GM19452 (cell line): Measurements from ENCODE around the gene CASKIN1.
A peak's percentile ranks its signal among the peaks of the same experiment; 100 is the strongest.

ENCODE experiments used
- ATAC-seq: cut with Tn5 transposase; IDR thresholded peaks from one replicate; pipeline ENCODE4 v1.9.1; 2021; ENCODE audit not compliant: unreplicated experiment

Gene CASKIN1

DNA sequence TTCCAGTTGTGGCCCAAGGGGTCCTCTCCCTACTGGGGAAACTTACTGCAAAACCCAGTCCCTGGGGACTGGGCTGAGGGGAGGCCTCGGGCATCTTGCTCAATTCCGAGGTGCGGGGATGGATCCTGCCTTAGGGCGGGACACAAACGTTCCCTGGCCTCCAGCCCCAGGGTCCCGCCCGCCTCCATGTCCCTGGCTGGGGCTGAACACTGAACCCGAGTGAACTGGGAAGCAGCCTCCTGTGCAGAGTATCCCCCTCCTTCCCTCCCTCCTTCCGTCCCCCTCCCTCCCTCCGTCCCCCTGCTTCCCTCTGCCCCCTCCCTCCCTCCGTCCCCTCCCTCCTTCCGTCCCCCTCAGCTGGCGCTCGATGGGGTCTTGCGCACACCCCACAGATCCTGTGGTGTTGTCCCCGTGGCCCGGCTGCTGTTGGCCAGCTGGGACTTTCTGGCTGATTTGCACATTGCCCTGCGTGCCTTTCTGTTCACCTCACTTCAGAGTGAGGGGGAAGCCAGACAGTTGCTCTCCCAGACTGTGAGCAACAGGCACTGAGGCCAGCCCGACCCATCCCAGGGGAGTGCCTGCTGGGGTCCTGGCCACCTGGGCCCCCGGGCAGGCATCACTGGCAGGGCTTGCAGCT lies 35.4 kb downstream of the CASKIN1 start:
- ATAC-seq: no peak

GRCh38 chr16:2159175-2159838 lies 37.1 kb downstream of the CASKIN1 start:
- no peak for ATAC-seq

DNA sequence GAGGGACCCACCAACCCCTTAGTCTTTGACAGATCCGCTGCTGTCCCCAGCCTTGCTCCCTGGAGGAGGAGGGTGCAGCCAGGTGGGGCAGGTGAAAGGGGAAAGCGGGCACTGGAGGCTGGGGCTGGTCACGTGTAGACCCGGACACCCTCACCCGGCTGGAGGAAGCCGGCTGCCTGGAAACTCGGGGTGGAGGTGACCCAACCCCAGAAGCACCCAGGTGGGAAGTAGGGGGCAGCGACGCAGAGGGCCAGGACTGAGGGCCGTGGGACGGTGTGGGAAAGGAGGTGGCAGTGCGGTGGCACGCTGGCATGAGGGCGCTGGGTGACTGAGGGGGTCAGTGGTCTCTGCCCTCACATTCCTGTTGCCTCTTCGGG lies 38.2 kb downstream of the CASKIN1 start:
- ATAC-seq: no peak

DNA sequence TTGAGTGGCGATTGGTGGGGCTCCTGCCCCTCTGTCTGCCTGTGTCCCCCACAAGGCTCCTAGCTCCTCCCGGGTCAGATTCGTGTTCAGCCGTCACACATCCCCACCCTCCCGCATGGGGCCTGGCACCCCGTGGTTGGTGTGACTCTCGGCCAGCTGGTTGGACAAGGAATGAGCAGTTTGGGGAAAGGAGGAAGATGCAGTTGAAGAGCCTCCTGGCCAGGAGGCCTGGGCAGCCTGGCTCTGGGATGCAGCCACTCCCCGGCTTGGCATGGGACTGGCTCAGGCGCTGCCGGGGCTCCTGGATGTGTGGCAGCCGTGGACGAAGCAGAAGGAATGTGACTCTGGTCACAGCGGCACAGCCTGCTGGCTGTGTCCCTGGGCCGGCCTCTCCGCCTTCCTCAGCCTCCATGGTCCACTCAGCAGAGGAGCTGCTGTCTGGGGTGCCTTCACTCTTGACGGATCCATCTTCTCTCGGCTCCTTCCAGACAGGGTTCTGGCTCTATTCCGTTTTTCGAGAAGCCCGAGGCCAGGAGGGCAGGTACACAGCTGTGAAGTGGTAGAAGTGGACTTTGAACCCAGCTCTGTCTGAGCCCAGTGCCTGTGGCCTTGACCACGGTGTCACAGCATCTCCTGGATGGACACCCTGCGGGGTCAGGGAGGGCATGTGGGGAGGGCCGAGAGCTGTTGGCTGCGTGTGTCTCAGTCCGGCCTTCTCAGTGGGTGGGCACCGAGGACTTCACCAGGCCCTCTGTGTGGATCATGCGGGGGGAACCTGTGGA lies 38.7 kb downstream of the CASKIN1 start:
- ATAC-seq: no peak

DNA sequence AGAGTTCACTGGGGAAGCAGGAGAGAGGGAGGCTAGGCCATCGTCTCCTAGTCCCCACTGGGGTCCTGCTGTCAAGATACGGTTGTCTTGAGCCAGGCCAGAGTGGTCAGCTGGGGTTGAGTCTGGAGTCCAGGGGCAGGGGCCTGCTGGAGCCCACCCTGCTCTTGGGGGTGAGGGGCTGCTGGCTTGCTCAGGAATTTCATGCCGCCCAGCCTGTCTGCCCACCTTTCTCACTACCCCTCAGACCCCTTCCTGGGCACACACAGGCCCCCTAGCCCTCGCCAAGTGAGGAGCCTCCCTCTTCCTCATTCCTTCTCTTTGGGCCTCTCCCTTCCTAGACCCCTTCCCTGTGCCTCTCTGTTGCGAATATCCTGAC lies 39.6 kb downstream of the CASKIN1 start:
- no peak for ATAC-seq

DNA sequence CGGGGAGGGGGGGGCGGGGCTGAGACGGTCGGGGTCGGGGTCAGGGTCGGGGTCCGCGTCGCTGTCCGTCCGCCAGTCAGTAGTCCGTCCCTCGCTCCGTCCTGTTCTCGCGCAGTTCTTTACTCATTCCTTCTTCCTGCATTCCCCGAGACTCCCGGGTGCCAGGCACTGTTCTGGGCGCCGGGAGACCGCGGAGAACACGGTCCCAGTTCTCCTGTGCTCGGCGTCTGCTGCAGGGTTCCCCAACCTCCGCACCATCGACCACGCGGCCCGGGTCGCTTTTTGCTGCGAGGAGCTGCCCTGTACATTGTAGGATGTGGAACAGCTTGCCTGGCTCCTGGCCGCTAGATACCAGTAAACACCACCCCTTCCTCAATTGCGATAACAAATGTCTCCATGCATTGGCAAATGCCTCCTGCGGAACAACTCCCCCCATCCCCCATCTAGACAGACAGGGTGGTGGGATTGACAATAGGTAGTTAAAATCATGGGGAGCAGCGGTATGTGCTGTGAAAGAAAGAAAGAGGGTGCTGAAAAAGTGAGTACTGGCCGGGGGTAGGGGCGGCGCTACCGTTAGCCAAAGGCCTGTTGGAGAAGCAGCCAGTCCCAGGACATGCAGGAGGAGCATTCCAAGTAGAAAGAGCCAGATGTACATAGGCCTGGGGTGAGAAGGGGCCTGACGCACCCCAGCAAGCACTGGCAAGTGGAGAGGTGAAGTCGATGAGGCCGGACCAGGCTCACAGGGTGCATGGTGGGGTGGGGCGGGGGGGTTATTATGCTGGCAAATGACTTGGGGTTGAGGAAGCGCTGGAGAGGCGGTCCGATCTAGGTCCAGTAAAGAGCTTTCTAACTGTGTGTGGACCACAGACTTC lies 40.2 kb downstream of the CASKIN1 start:
- ATAC-seq: no peak

DNA sequence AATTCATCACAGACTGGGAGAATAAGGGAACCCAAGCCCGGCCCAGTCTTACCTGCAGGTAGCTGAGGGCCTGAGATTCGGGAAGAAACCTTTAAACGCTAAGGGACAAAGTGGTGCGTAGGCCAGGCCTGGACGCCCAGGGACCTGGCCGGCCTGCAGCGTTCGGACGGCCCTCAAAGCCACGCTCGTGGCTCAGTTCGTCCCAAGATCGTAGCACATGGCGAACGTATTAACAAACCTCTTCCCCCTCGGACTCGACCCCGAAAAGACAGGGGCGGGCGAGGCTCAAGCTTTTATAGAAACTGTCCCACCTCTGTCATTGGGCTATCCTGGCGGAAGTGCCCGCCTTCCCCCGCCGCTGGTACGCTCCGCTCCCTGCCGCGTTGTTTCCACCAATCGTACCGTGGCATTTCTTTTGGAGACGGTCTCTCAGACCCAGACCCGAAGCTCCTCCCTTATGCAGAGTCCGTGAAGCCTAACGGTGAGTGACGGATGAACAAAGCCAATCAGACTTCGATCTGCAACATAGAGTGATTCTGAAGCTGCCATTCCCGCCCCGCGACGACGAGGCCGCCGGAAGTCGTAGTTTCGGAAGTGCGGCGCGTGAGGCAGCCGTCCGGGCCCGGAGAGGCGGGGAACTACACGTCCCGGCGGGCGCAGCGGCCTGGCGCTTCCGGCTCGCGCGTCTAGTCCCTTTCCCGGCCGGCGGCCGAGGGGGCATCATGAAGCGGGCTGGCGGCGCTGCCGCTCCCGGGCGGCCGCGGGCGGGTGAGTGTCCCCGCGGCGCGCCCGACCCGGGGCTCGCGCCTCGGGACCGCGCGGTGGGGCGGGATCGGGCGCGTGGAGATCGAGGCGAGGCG lies 41.1 kb downstream of the CASKIN1 start, which contains the start of gene TRAF7:
Gene TRAF7, plus strand, starts transcription at position 692 of the 860 bp plus-strand sequence. CDS start 8,139 bp downstream, outside the sequence.
- ATAC-seq: peak; percentile 84

DNA sequence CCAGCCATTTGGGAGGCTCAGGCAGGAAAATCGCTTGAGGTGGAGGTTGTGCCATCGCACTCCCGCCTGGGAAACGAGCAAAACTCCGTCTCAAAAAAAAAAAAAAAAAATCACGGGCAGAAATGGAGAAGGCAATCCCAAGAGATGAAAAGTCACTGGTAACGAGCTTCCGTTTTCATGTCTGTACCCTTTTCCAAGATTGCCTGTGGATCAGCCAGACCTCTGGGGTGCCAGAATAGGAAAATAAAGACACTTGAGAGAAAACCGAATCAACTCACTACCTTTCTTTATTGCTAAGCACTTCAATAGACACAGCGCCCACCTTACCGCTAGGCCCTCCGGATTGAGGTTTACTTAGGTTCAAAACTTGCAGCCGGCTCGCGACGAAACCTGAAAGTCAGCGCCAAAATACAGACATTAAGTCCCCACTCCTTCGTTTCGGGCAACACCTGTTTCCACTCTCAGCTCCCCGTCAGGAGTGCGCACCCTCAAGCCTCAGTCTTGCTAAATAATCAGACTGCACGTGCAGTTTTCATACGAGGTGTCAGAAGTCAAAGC lies 41.8 kb downstream of the CASKIN1 start:
- ATAC-seq: no peak

DNA sequence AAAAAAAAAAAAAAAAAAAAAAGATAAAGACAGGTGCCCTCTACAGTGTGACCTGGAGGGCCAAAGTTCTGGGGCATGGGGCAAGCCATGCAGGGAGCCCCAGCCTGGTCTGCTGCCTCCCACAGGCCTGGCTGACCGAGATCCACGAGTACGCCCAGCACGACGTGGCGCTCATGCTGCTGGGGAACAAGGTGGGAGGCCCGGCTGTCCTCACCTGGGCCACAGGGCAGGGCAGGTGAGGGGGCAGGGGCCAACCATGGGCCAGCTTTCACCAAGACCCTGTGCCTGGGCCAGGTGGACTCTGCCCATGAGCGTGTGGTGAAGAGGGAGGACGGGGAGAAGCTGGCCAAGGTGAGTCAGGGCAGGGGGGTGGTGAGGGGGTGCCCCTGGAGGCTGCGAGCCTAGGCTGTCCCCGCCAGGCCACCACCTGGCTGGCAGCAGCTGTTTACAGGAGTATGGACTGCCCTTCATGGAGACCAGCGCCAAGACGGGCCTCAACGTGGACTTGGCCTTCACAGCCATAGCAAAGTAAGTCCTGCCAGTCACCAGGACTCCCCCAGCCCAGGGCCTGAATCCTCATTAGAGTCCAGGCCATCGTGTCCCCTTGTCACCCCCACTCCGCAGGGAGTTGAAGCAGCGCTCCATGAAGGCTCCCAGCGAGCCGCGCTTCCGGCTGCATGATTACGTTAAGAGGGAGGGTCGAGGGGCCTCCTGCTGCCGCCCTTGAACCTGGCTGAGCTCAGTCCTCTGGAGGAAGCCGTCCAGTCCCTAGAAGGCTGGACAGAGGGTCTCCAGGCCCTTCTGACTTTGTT lies 43.5 kb downstream of the CASKIN1 start:
- ATAC-seq: no peak

- ATAC-seq: no peak
Observed at GRCh38 chr16:2151188-2152091, 45.0 kb downstream of the CASKIN1 start.

GRCh38 chr16:2150418-2151187 lies 45.8 kb downstream of the CASKIN1 start:
- no peak for ATAC-seq

DNA sequence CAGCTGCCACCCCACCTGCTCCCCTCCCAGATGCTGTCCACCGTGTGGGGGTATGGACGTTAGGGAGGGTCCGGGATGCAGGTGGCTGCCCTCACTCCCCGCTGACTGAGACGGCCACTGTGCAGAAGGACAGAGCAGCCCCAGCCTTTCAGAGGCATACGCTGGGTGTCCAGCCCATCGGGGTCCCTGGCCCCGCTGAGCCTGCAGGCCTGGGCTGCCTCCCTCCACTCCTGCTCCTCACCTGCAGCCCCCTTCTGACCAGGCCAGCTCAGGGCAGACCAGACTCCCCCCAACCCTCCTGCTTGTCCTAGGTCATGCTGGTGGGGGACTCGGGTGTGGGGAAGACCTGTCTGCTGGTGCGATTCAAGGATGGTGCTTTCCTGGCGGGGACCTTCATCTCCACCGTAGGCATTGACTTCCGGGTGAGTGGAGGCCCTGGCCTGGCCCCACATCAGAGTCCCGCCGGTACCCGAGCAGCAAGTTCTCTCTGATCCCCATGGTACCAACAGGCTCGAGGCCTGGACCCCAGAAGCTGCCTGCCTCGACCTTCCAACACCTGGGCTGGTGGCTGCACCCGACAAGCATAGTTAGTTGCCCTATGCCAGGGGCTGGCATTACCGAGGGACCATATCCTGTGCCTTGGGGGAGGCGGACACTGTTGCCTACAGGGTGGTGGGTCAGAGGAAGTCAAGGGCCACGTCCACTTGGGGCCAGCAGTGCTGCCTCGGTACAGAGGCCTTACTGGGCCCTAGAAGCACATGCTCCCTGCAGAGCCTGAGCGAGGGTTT lies 46.6 kb downstream of the CASKIN1 start:
- no peak for ATAC-seq

- ATAC-seq: no peak
Observed at GRCh38 chr16:2148714-2149629, 47.4 kb downstream of the CASKIN1 start.

- ATAC-seq: no peak
Observed at GRCh38 chr16:2147981-2148671, 48.3 kb downstream of the CASKIN1 start, which contains the start of gene RAB26. Gene RAB26 (plus strand): TSS chr16:2148625. CDS start chr16:2148784, 159 bp downstream.

GRCh38 chr16:2147378-2147777 lies 49.0 kb downstream of the CASKIN1 start:
- no peak for ATAC-seq
